ENCODE results near the gene STAC2.

Gene STAC2

GRCh38 chr17:39264119-39264518 is 38.4 kb upstream of the STAC2 start:
- no peaks in the 10 kb centered on the region for H3K9me2 ChIP-seq (replicated peaks; ENCODE audit: insufficient read depth, low read length)
- no peaks in the 10 kb centered on the region for H3K9me3 ChIP-seq (replicated peaks; ENCODE audit: insufficient read depth, low read length)
- no peak overlapping the region for H3K27ac ChIP-seq (ENCODE audit: low read length)
- no peaks in the 10 kb centered on the region for H3K36me3 ChIP-seq (replicated peaks; ENCODE audit: insufficient read depth, low read length)
- H2AFZ ChIP-seq (ENCODE audit: low read length), result no peak overlapping the region
- TF ChIP-seq EZH2 (optimal IDR thresholded peaks at IDR 0.05; ENCODE audit: low read depth, low read length) (no peak), CTCF (IDR thresholded peaks at IDR 0.05; ENCODE audit: low read length) (no peak), EZH2phosphoT487 (IDR thresholded peaks at IDR 0.05; ENCODE audit: low read length) (no peak)
- H4K20me1 ChIP-seq (ENCODE audit: insufficient read depth, low read length), result no peaks in the 10 kb centered on the region
- no peaks in the 10 kb centered on the region for H3K4me1 ChIP-seq (ENCODE audit: low read length)
- DNase-seq, result no peak
- H3K27me3 ChIP-seq (replicated peaks; ENCODE audit: insufficient read depth, low read length), result no peaks in the 10 kb centered on the region
- H3K79me2 ChIP-seq (ENCODE audit: low read length), result no peaks in the 10 kb centered on the region
- no peak overlapping the region for H3K4me3 ChIP-seq (ENCODE audit: low read length)
- H3K9ac ChIP-seq (ENCODE audit: low read length), result no peak overlapping the region
- H3F3A ChIP-seq (ENCODE audit: insufficient read depth, low read length), result no peaks in the 10 kb centered on the region
- no peak overlapping the region for H3K4me2 ChIP-seq (ENCODE audit: low read depth, low read length)

- no peak for DNase-seq
- H4K20me1 ChIP-seq (ENCODE audit: insufficient read depth, low read length), result no peaks in the 10 kb centered on the region
- no peaks in the 10 kb centered on the region for H3K79me2 ChIP-seq (ENCODE audit: low read length)
- H3K36me3 ChIP-seq (replicated peaks; ENCODE audit: insufficient read depth, low read length), result no peaks in the 10 kb centered on the region
- no peak overlapping the region for H3K4me3 ChIP-seq (ENCODE audit: low read length)
- TF ChIP-seq EZH2 (optimal IDR thresholded peaks at IDR 0.05; ENCODE audit: low read depth, low read length), result no peak
- peak; percentile 48 for TF ChIP-seq CTCF (IDR thresholded peaks at IDR 0.05; ENCODE audit: low read length)
- TF ChIP-seq EZH2phosphoT487 (IDR thresholded peaks at IDR 0.05; ENCODE audit: low read length), result no peak
- no peaks in the 10 kb centered on the region for H3K27me3 ChIP-seq (replicated peaks; ENCODE audit: insufficient read depth, low read length)
- no peaks in the 10 kb centered on the region for H3K9me2 ChIP-seq (replicated peaks; ENCODE audit: insufficient read depth, low read length)
- H3F3A ChIP-seq (ENCODE audit: insufficient read depth, low read length), result no peaks in the 10 kb centered on the region
- no peak overlapping the region for H2AFZ ChIP-seq (ENCODE audit: low read length)
- H3K4me2 ChIP-seq (ENCODE audit: low read depth, low read length), result no peak overlapping the region
- H3K27ac ChIP-seq (ENCODE audit: low read length), result no peak overlapping the region
- H3K9ac ChIP-seq (ENCODE audit: low read length), result no peak overlapping the region
- H3K4me1 ChIP-seq (ENCODE audit: low read length), result no peaks in the 10 kb centered on the region
- H3K9me3 ChIP-seq (replicated peaks; ENCODE audit: insufficient read depth, low read length), result no peaks in the 10 kb centered on the region
Observed at GRCh38 chr17:39261286-39261685, 35.5 kb upstream of the STAC2 start.

GRCh38 chr17:39252788-39253460 is 27.2 kb upstream of the STAC2 start:
- no peak overlapping the region for H2AFZ ChIP-seq (ENCODE audit: low read length)
- no peaks in the 10 kb centered on the region for H3F3A ChIP-seq (ENCODE audit: insufficient read depth, low read length)
- H3K79me2 ChIP-seq (ENCODE audit: low read length), result no peaks in the 10 kb centered on the region
- no peaks in the 10 kb centered on the region for H3K9me2 ChIP-seq (replicated peaks; ENCODE audit: insufficient read depth, low read length)
- TF ChIP-seq EZH2 (optimal IDR thresholded peaks at IDR 0.05; ENCODE audit: low read depth, low read length) (no peak), CTCF (IDR thresholded peaks at IDR 0.05; ENCODE audit: low read length) (no peak), EZH2phosphoT487 (IDR thresholded peaks at IDR 0.05; ENCODE audit: low read length) (no peak)
- no peaks in the 10 kb centered on the region for H4K20me1 ChIP-seq (ENCODE audit: insufficient read depth, low read length)
- H3K4me1 ChIP-seq (ENCODE audit: low read length), result no peaks in the 10 kb centered on the region
- no peaks in the 10 kb centered on the region for H3K9me3 ChIP-seq (replicated peaks; ENCODE audit: insufficient read depth, low read length)
- no peak for DNase-seq
- no peak overlapping the region for H3K27ac ChIP-seq (ENCODE audit: low read length)
- H3K36me3 ChIP-seq (replicated peaks; ENCODE audit: insufficient read depth, low read length), result no peaks in the 10 kb centered on the region
- H3K4me2 ChIP-seq (ENCODE audit: low read depth, low read length), result no peak overlapping the region
- H3K9ac ChIP-seq (ENCODE audit: low read length), result no peak overlapping the region
- H3K4me3 ChIP-seq (ENCODE audit: low read length), result no peak overlapping the region
- H3K27me3 ChIP-seq (replicated peaks; ENCODE audit: insufficient read depth, low read length), result no peaks in the 10 kb centered on the region

Data from MM.1S (cell line).